ENCODE results near the gene PHACTR1. TPM values are rescaled to one million over a fixed set of nuclear protein-coding genes. Genes with fewer than 3 reads are reported as not detected.

PHACTR1 gene
- polyA plus RNA-seq, 1 experiment: not detected

- H3K27me3 ChIP-seq (ENCODE audit: control insufficient read depth, insufficient read depth, low read length): no peaks in the 10 kb centered on the region
- POLR2A ChIA-PET: no interaction called here
- CTCF ChIA-PET: interaction anchor here (1.6 to 4.3 kb wide), 2 partner anchors 11 to 254 kb away, joined by 6 to 25 read pairs; no protein-coding TSS in a partner anchor
- TF ChIP-seq CTCF (IDR thresholded peaks at IDR 0.05; ENCODE audit: low read depth, low read length): no peak
- H3K4me3 ChIP-seq (ENCODE audit: low read depth, low read length): no peak overlapping the region
- no peaks in the 10 kb centered on the region for H3K9me3 ChIP-seq (ENCODE audit: control insufficient read depth, insufficient read depth, low read length)
- no peak overlapping the region for H3K27ac ChIP-seq (ENCODE audit: low read depth, low read length)
- DNase-seq (ENCODE audit: low read depth, low spot score): no peak
These were observed 175.0 kb downstream of the PHACTR1 start for GRCh38 chr6:12891595-12891994.

- DNase-seq (ENCODE audit: low read depth, low spot score): no peak
- no peak for TF ChIP-seq CTCF (IDR thresholded peaks at IDR 0.05; ENCODE audit: low read depth, low read length)
These were observed 175.6 kb downstream of the PHACTR1 start for GRCh38 chr6:12892151-12892550.

GRCh38 chr6:12893036-12893435 lies 176.5 kb downstream of the PHACTR1 start:
- no peak overlapping the region for H3K4me3 ChIP-seq (ENCODE audit: low read depth, low read length)
- no peaks in the 10 kb centered on the region for H3K27me3 ChIP-seq (ENCODE audit: control insufficient read depth, insufficient read depth, low read length)
- H3K9me3 ChIP-seq (ENCODE audit: control insufficient read depth, insufficient read depth, low read length): no peaks in the 10 kb centered on the region
- no peak for TF ChIP-seq CTCF (IDR thresholded peaks at IDR 0.05; ENCODE audit: low read depth, low read length)
- CTCF ChIA-PET: interaction anchor here (0.6 to 4.3 kb wide), 6 partner anchors 11 to 255 kb away, joined by 3 to 25 read pairs (median 6); no protein-coding TSS in a partner anchor
- no peak for DNase-seq (ENCODE audit: low read depth, low spot score)
- POLR2A ChIA-PET: no interaction called here
- H3K27ac ChIP-seq (ENCODE audit: low read depth, low read length): no peak overlapping the region

More at GRCh38 chr6:12892151-12892550, 175.6 kb downstream of the PHACTR1 start:
- ChIA-PET POLR2A (no interaction called here), CTCF (interaction anchor here (1.6 to 4.3 kb wide), 2 partner anchors 11 to 255 kb away, joined by 6 to 25 read pairs; no protein-coding TSS in a partner anchor)
- Histone ChIP-seq H3K27me3 (ENCODE audit: control insufficient read depth, insufficient read depth, low read length) (no peaks in the 10 kb centered on the region), H3K27ac (ENCODE audit: low read depth, low read length) (no peak overlapping the region), H3K9me3 (ENCODE audit: control insufficient read depth, insufficient read depth, low read length) (no peaks in the 10 kb centered on the region), H3K4me3 (ENCODE audit: low read depth, low read length) (no peak overlapping the region)

GRCh38 chr6:12895721-12896120 lies 179.2 kb downstream of the PHACTR1 start:
- TF ChIP-seq CTCF (IDR thresholded peaks at IDR 0.05; ENCODE audit: low read depth, low read length): no peak
- no peaks in the 10 kb centered on the region for H3K9me3 ChIP-seq (ENCODE audit: control insufficient read depth, insufficient read depth, low read length)
- no peaks in the 10 kb centered on the region for H3K27me3 ChIP-seq (ENCODE audit: control insufficient read depth, insufficient read depth, low read length)
- no peak overlapping the region for H3K4me3 ChIP-seq (ENCODE audit: low read depth, low read length)
- DNase-seq (ENCODE audit: low read depth, low spot score): no peak
- no peak overlapping the region for H3K27ac ChIP-seq (ENCODE audit: low read depth, low read length)
- CTCF ChIA-PET: interaction anchor here (0.6 to 0.7 kb wide), 2 partner anchors 258 to 1469 kb away, joined by 3 to 7 read pairs; no protein-coding TSS in a partner anchor
- POLR2A ChIA-PET: no interaction called here

GRCh38 chr6:12896208-12896733 lies 179.7 kb downstream of the PHACTR1 start:
- no peaks in the 10 kb centered on the region for H3K9me3 ChIP-seq (ENCODE audit: control insufficient read depth, insufficient read depth, low read length)
- DNase-seq (ENCODE audit: low read depth, low spot score): no peak
- no peak overlapping the region for H3K4me3 ChIP-seq (ENCODE audit: low read depth, low read length)
- POLR2A ChIA-PET: no interaction called here
- CTCF ChIA-PET: interaction anchor here (0.6 kb wide), 1 partner anchor 258 kb away, joined by 3 read pairs; no protein-coding TSS in a partner anchor
- no peak overlapping the region for H3K27ac ChIP-seq (ENCODE audit: low read depth, low read length)
- TF ChIP-seq CTCF (IDR thresholded peaks at IDR 0.05; ENCODE audit: low read depth, low read length): no peak
- H3K27me3 ChIP-seq (ENCODE audit: control insufficient read depth, insufficient read depth, low read length): no peaks in the 10 kb centered on the region
